Lung (tissue), 12 donors: Measurements from ENCODE around the gene DNLZ. TPM values are rescaled to one million over a fixed set of nuclear protein-coding genes. Genes with fewer than 3 reads are reported as not detected.

Source experiments
- ATAC-seq: fragments of 200-7000 bp; cut with Tn5 transposase; one replicate; pipeline ENCODE4 v1.9.1; 2020; ENCODE audit warnings: moderate number of reproducible peaks; ENCODE audit not compliant: insufficient read depth, low FRiP score
- DNase-seq, 3 donors: peaks; one replicate each; pipeline ENCODE4 v3.0.0-alpha.2; 2013 to 2017
- H3K27ac ChIP-seq, 2 donors: one replicate each; pipeline ENCODE4 v1.5.1; 2013; ENCODE audit warnings: mild to moderate bottlenecking in 2 of 2, moderate library complexity in 2 of 2, control low read depth in 1 of 2, inconsistent platforms in 1 of 2, low read depth in 1 of 2, low read length in 1 of 2
- H3K27me3 ChIP-seq, 3 donors: one replicate each; pipeline ENCODE4 v1.5.1; 2013; ENCODE audit warnings: low read length in 2 of 3; ENCODE audit not compliant: control insufficient read depth in 3 of 3, insufficient read depth in 3 of 3
- H3K36me3 ChIP-seq, 4 donors: one replicate each; pipeline ENCODE4 v1.5.1; 2013; ENCODE audit warnings: low read length in 4 of 4, mild to moderate bottlenecking in 1 of 4, moderate library complexity in 1 of 4; ENCODE audit not compliant: control insufficient read depth in 4 of 4, insufficient read depth in 4 of 4
- H3K4me1 ChIP-seq, 5 donors: one replicate each; pipeline ENCODE4 v1.5.1; 2013; ENCODE audit warnings: low read length in 5 of 5, mild to moderate bottlenecking in 2 of 5, moderate library complexity in 1 of 5; ENCODE audit not compliant: control insufficient read depth in 5 of 5, insufficient read depth in 5 of 5
- H3K4me3 ChIP-seq: one replicate; pipeline ENCODE4 v1.5.1; 2013; ENCODE audit warnings: mild to moderate bottlenecking, control low read depth, moderate library complexity
- H3K9ac ChIP-seq, 2 donors: one replicate each; pipeline ENCODE4 v1.5.1; 2013; ENCODE audit warnings: low read length in 2 of 2, control low read depth in 1 of 2; ENCODE audit not compliant: insufficient read depth in 1 of 2
- H3K9me3 ChIP-seq, 4 donors: one replicate each; pipeline ENCODE4 v1.5.1; 2013; ENCODE audit warnings: low read length in 3 of 4, mild to moderate bottlenecking in 1 of 4, moderate library complexity in 1 of 4; ENCODE audit not compliant: control insufficient read depth in 4 of 4, insufficient read depth in 3 of 4
- CTCF ChIP-seq: IDR thresholded peaks from 2 replicates; pipeline ENCODE4 v1.5.1; 2012; ENCODE audit warnings: mild to moderate bottlenecking; ENCODE audit errors: control extremely low read depth, extremely low read depth
- WGBS, 2 donors: extraction: QIAGEN DNeasy Blood & Tissue Kit; methylation state at CpG; one replicate each; pipeline ENCODE4 v1.1.7; 2013; 5-methylcytosine and 5-hydroxymethylcytosine counted together
- polyA plus RNA-seq, 2 donors: library from polyadenylated mRNA; stranded (reverse); fragments of 200-250 nt; gene quantifications; one replicate each; pipeline ENCODE4 v1.2.1, GENCODE V29; 2013
- total RNA-seq, 2 donors: library from RNA; depleted of rRNA in 1 of 2; stranded (reverse); fragments of >200 nt in 1 of 2; gene quantifications; one replicate each; pipeline ENCODE4 v1.2.1, GENCODE V29; 2014 to 2021
- donor health status: control.
- donor health status: control.
- donor health status: Bipolar disorder and iron deficiency.
- donor health status: healthy.
- donor health status: DM: yes; HTN: yes; CAD: no.

DNLZ gene
- total and polyA plus RNA-seq, 4 donors, result 7.7 to 34.3 (median 16.8) TPM

GRCh38 chr9:136358888-136359287 lies 4.7 kb downstream of the DNLZ start:
- Histone ChIP-seq H3K27ac (no peak overlapping the region), H3K9me3 (no peaks in the 10 kb centered on the region), H3K4me1 (peaks cover 0 to 26% (median 11%) of the 10 kb centered on the region in 5 donors), H3K27me3 (no peaks in the 10 kb centered on the region), H3K36me3 (peaks cover 0 to 25% (median 2%) of the 10 kb centered on the region in 4 donors), H3K9ac (no peak overlapping the region), H3K4me3 (no peak overlapping the region)
- ATAC-seq (no peak), DNase-seq (no peak)
- no peak for TF ChIP-seq CTCF
- 75 to 80% methylated on average over 1 to 2 of the region's 2 CpGs for WGBS, 2 donors

GRCh38 chr9:136358016-136358415 lies 5.5 kb downstream of the DNLZ start:
- WGBS, 2 donors, result 88 to 92% methylated on average over 29 of the region's 29 CpGs
- H3K27me3 ChIP-seq, result no peaks in the 10 kb centered on the region
- no peaks in the 10 kb centered on the region for H3K9me3 ChIP-seq
- no peak overlapping the region for H3K27ac ChIP-seq
- H3K36me3 ChIP-seq, result peaks cover 0 to 25% (median 2%) of the 10 kb centered on the region in 4 donors
- H3K9ac ChIP-seq, result no peak overlapping the region
- no peak for ATAC-seq
- DNase-seq, result no peak
- H3K4me3 ChIP-seq, result no peak overlapping the region
- H3K4me1 ChIP-seq, result peaks cover 0 to 30% (median 9%) of the 10 kb centered on the region in 5 donors
- no peak for TF ChIP-seq CTCF

GRCh38 chr9:136357202-136357725 lies 6.3 kb downstream of the DNLZ start:
- H3K4me3 ChIP-seq, result no peak overlapping the region
- no peak for ATAC-seq
- peaks cover 0 to 29% (median 6%) of the 10 kb centered on the region in 5 donors for H3K4me1 ChIP-seq
- no peaks in the 10 kb centered on the region for H3K27me3 ChIP-seq
- 85 to 86% methylated on average over 22 of the region's 22 CpGs for WGBS, 2 donors
- H3K9ac ChIP-seq, result no peak overlapping the region
- DNase-seq, result no peak
- H3K9me3 ChIP-seq, result no peaks in the 10 kb centered on the region
- no peak for TF ChIP-seq CTCF
- H3K36me3 ChIP-seq, result peaks cover 0 to 27% (median 2%) of the 10 kb centered on the region in 4 donors
- no peak overlapping the region for H3K27ac ChIP-seq
